Ishikawa (cell line): Measurements from ENCODE around the gene ATP1A1.

ENCODE experiments used
- CEBPB ChIP-seq: IDR thresholded peaks from 2 replicates; pipeline ENCODE4 v1.6.1; 2012
- CREB1 ChIP-seq: IDR thresholded peaks from 2 replicates; pipeline ENCODE4 v1.6.1; 2012; ENCODE audit warnings: low read depth
- EP300 ChIP-seq: IDR thresholded peaks from 2 replicates; pipeline ENCODE4 v1.6.1; 2012; ENCODE audit warnings: borderline replicate concordance
- FOXM1 ChIP-seq: IDR thresholded peaks from 2 replicates; pipeline ENCODE4 v1.6.1; 2012; ENCODE audit warnings: low read depth, borderline replicate concordance
- NFIC ChIP-seq: IDR thresholded peaks from 2 replicates; pipeline ENCODE4 v1.6.1; 2012
- RAD21 ChIP-seq: IDR thresholded peaks from 2 replicates; pipeline ENCODE4 v1.6.1; 2012; ENCODE audit warnings: low read depth
- TAF1 ChIP-seq: IDR thresholded peaks from 2 replicates; pipeline ENCODE4 v1.6.1; 2012; ENCODE audit warnings: low read depth, mild to moderate bottlenecking
- TCF12 ChIP-seq: IDR thresholded peaks from 2 replicates; pipeline ENCODE4 v1.6.1; 2012; ENCODE audit warnings: low read depth
- TEAD4 ChIP-seq: IDR thresholded peaks from 2 replicates; pipeline ENCODE4 v1.6.1; 2012
- YY1 ChIP-seq: IDR thresholded peaks from 2 replicates; pipeline ENCODE4 v1.6.1; 2012; ENCODE audit warnings: low read depth
- ZBTB7A ChIP-seq: IDR thresholded peaks from 2 replicates; pipeline ENCODE4 v1.6.1; 2012; ENCODE audit warnings: low read depth
- TF ChIP-seq, protein P1 (sequence below): IDR thresholded peaks from 2 replicates; pipeline ENCODE4 v1.6.1; 2012
- TF ChIP-seq, protein P2 (sequence below): IDR thresholded peaks from 2 replicates; pipeline ENCODE4 v1.6.1; 2012
- TF ChIP-seq, protein P3 (sequence below): IDR thresholded peaks from 2 replicates; pipeline ENCODE4 v1.6.1; 2012; ENCODE audit warnings: low read depth, mild to moderate bottlenecking

DNA sequence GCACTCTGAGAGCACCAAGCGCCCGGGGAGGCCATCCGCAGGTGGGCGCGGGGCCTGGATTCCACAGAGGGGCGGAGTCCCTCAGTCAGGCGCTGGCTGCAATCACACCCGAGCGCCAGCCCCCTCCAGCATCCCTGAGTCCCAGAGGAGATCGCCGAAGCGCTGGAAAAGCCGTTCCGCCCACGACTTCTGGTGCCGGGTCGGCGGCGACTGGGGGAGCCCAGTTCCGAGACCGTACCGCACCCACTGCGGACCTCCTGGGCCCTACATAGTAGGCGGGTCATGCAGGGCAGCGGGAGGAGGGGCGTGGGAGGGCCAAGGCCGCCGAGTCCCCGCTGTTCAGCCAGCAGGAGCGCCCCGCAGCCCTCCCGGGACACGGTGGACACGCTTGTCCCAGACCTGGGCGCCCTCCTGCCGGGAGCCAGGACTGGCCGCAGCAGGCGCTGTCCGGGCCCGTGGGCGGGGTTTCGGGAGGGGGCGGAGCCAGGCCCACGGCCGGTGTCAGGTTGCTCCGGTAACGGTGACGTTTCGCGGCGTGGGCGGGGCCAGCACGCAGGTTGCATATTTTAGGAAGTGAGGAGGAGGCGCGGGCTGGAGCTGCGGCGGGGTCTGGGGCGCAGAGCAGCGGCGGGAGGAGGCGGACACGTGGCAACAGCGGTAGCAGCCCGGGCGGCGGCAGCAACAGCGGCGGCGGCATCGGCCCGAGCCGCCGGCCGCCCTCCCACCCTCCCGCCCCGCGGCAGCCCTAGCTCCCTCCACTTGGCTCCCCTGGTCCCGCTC is at the start of gene ATP1A1:
- TF ChIP-seq CEBPB, result 0 out of 2 replicates have a peak, but pooled peaks have one; percentile 1
- TF ChIP-seq EP300, result peak; percentile 60
- TF ChIP-seq FOXM1, result no peak
- no peak for TF ChIP-seq RAD21
- TF ChIP-seq, protein P1, sequence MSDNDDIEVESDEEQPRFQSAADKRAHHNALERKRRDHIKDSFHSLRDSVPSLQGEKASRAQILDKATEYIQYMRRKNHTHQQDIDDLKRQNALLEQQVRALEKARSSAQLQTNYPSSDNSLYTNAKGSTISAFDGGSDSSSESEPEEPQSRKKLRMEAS, result peak; percentile 91
- peak; percentile 36; the same call in 1 of the 2 replicates for TF ChIP-seq YY1
- TF ChIP-seq, protein P2, sequence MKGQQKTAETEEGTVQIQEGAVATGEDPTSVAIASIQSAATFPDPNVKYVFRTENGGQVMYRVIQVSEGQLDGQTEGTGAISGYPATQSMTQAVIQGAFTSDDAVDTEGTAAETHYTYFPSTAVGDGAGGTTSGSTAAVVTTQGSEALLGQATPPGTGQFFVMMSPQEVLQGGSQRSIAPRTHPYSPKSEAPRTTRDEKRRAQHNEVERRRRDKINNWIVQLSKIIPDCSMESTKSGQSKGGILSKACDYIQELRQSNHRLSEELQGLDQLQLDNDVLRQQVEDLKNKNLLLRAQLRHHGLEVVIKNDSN, result peak; percentile 67
- TF ChIP-seq TEAD4, result no peak
- peak; percentile 76 for TF ChIP-seq TCF12
- TF ChIP-seq CREB1, result peak; percentile 58; the same call in 1 of the 2 replicates
- TF ChIP-seq ZBTB7A, result peak; percentile 82; the same call in 1 of the 2 replicates
- TF ChIP-seq, protein P3, sequence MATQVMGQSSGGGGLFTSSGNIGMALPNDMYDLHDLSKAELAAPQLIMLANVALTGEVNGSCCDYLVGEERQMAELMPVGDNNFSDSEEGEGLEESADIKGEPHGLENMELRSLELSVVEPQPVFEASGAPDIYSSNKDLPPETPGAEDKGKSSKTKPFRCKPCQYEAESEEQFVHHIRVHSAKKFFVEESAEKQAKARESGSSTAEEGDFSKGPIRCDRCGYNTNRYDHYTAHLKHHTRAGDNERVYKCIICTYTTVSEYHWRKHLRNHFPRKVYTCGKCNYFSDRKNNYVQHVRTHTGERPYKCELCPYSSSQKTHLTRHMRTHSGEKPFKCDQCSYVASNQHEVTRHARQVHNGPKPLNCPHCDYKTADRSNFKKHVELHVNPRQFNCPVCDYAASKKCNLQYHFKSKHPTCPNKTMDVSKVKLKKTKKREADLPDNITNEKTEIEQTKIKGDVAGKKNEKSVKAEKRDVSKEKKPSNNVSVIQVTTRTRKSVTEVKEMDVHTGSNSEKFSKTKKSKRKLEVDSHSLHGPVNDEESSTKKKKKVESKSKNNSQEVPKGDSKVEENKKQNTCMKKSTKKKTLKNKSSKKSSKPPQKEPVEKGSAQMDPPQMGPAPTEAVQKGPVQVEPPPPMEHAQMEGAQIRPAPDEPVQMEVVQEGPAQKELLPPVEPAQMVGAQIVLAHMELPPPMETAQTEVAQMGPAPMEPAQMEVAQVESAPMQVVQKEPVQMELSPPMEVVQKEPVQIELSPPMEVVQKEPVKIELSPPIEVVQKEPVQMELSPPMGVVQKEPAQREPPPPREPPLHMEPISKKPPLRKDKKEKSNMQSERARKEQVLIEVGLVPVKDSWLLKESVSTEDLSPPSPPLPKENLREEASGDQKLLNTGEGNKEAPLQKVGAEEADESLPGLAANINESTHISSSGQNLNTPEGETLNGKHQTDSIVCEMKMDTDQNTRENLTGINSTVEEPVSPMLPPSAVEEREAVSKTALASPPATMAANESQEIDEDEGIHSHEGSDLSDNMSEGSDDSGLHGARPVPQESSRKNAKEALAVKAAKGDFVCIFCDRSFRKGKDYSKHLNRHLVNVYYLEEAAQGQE, result peak; percentile 37; the same call in 1 of the 2 replicates
- peak; percentile 74 for TF ChIP-seq TAF1
- no peak for TF ChIP-seq NFIC
